Pancreas (tissue), 10 donors: Measurements from ENCODE around the gene SNX27. TPM values are rescaled to one million over a fixed set of nuclear protein-coding genes. Genes with fewer than 3 reads are reported as not detected.

Experiments used
- ATAC-seq, 4 donors: fragments of 200-7000 bp; cut with Tn5 transposase; one replicate each; pipeline versions ENCODE4 v1.8.0 to v1.9.1; 2020; ENCODE audit warnings: mild to moderate bottlenecking in 4 of 4, moderate library complexity in 4 of 4
- DNase-seq, 6 donors: peaks; one replicate each; pipeline ENCODE4 v3.0.0-alpha.2; 2020
- FAIRE-seq: peaks from 2 replicates; lab custom pipeline; 2012; peaks lifted over from hg19 to GRCh38; lab: Jason Lieb, UNC
- H3K27ac ChIP-seq, 4 donors: fragments of 200-600 bp; sonication (generic); 1 replicate in 3 of 4; 2 replicates in 1 of 4; pipeline versions ENCODE4 v1.5.0 to v1.8.0; 2020
- H3K27me3 ChIP-seq, 4 donors: fragments of 200-600 bp; one replicate each; pipeline ENCODE4 v1.8.0; 2021
- H3K36me3 ChIP-seq, 3 donors: fragments of 200-600 bp; sonication (generic) in 1 of 3; one replicate each; pipeline versions ENCODE4 v1.5.0 to v1.8.0; 2020 to 2021
- H3K4me1 ChIP-seq, 3 donors: fragments of 200-600 bp; one replicate each; pipeline ENCODE4 v1.8.0; 2021
- H3K4me3 ChIP-seq, 4 donors: fragments of 200-600 bp; sonication (generic) in 2 of 4; one replicate each; pipeline versions ENCODE4 v1.5.0 to v1.8.0; 2020 to 2021
- H3K9me3 ChIP-seq, 4 donors: fragments of 200-600 bp; one replicate each; pipeline ENCODE4 v1.8.0; 2021
- WGBS, 2 donors: extraction: QIAGEN DNeasy Blood & Tissue Kit; methylation state at CpG; one replicate each; pipeline ENCODE4 v1.1.7; 2013; 5-methylcytosine and 5-hydroxymethylcytosine counted together
- intact Hi-C, 3 donors: fragments of 100-400 bp; cut with DNase I; formaldehyde crosslinking; loops; one replicate each; pipeline versions ENCODE4 v1.11.1 to v1.14.2; 2022
- polyA plus RNA-seq, 2 donors: library from polyadenylated mRNA; stranded (reverse); fragments of 200-250 nt; gene quantifications; one replicate each; pipeline ENCODE4 v1.2.3, GENCODE V29; 2013
- total RNA-seq, 6 donors: library from RNA; stranded (reverse); fragmentation: NEBNext Ultra II Directional in 4 of 6; extraction: Animal tissue kit (Norgen Biotek cat#: 25700) in 4 of 6; gene quantifications; one replicate each; pipeline versions ENCODE4 v1.2.1 to v1.2.4, GENCODE V29; 2021 to 2023
- TF ChIP-seq, protein P1 (sequence below), 4 donors: fragments of 200-600 bp; sonication (generic) in 3 of 4; IDR thresholded peaks; one replicate each; pipeline versions ENCODE4 v1.5.0 to v1.8.0; 2021; ENCODE audit warnings: antibody characterized with exemption in 4 of 4
- donor health status: healthy with polysubstance abuse.
- donor health status: DM: no; HTN: no; CAD: no; lungs with moderate emphysema.
- donor health status: DM: no; HTN: no; CAD: no.
- donor health status: control.
- donor health status: control.
- donor health status: Bipolar disorder and iron deficiency.
- donor health status: DM: yes; HTN: yes; CAD: no.
- donor health status: DM: no; HTN: no; CAD: no.
- donor health status: DM: no; HTN: no; CAD: no.
- donor health status: DM: yes; HTN: yes; CAD: no.

The SNX27 gene
- total and polyA plus RNA-seq, 8 donors, result 5.9 to 23.4 (median 11.9) TPM

DNA sequence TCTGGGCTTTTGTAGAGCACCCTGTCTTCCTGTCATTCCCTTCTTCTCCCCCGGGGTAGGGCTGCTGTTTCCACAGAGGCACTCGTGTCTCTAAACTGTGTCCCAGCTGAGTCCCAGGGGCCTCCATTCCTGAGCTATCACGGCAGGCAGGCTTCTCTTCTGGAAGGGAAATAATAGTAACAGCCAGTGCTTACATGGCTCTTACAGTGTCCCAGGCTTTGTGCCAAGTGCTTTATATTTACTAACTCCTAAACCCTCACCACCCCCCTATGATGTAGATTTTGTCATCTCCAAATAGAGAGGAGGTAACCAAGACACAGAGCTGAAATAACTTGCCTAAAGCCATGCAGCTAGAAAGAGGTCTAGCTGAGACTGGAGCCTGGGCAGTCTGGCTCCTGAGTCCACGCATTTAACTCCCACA, 106.2 kb downstream of the SNX27 start:
- no peak for ATAC-seq
- Histone ChIP-seq H3K4me1 (peaks cover 0 to 18% (median 6%) of the 10 kb centered on the region in 3 donors), H3K27me3 (no peaks in the 10 kb centered on the region), H3K36me3 (no peaks in the 10 kb centered on the region), H3K4me3 (no peak overlapping the region), H3K27ac (no peak overlapping the region), H3K9me3 (no peaks in the 10 kb centered on the region)
- WGBS, 2 donors, result 49 to 56% methylated on average over 4 of the region's 4 CpGs
- TF ChIP-seq, protein P1, sequence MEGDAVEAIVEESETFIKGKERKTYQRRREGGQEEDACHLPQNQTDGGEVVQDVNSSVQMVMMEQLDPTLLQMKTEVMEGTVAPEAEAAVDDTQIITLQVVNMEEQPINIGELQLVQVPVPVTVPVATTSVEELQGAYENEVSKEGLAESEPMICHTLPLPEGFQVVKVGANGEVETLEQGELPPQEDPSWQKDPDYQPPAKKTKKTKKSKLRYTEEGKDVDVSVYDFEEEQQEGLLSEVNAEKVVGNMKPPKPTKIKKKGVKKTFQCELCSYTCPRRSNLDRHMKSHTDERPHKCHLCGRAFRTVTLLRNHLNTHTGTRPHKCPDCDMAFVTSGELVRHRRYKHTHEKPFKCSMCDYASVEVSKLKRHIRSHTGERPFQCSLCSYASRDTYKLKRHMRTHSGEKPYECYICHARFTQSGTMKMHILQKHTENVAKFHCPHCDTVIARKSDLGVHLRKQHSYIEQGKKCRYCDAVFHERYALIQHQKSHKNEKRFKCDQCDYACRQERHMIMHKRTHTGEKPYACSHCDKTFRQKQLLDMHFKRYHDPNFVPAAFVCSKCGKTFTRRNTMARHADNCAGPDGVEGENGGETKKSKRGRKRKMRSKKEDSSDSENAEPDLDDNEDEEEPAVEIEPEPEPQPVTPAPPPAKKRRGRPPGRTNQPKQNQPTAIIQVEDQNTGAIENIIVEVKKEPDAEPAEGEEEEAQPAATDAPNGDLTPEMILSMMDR (IDR thresholded peaks at IDR 0.05), result no peak
- no peak for FAIRE-seq
- no peak for DNase-seq
- intact Hi-C loops, result no loop called here

DNA sequence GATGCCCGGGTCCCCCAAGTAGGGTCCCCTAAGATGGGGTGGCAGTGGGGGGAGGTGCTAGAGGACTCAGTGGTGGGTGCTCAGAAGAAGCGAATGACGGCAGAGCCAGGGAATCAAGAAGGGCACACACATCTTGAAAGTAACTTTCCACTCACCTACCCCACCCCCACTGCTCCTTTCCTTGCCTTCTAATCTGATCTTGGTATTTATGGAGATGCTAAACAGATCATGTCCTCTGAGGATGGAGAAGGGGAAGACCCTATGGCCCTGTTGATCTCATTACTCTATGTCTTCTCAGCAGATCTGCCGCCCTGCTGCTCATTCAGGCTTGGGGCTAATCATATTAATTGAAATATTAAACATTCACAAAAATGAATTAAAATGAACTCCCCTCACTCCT, 106.8 kb downstream of the SNX27 start:
- DNase-seq (no peak), ATAC-seq (no peak), FAIRE-seq (no peak)
- intact Hi-C loops, result no loop called here
- 68 to 77% methylated on average over 4 of the region's 4 CpGs for WGBS, 2 donors
- Histone ChIP-seq H3K4me3 (no peak overlapping the region), H3K27ac (no peak overlapping the region), H3K27me3 (no peaks in the 10 kb centered on the region), H3K36me3 (no peaks in the 10 kb centered on the region), H3K4me1 (peaks cover 0 to 18% (median 6%) of the 10 kb centered on the region in 3 donors), H3K9me3 (no peaks in the 10 kb centered on the region)
- TF ChIP-seq, protein P1 (IDR thresholded peaks at IDR 0.05), result no peak

DNA sequence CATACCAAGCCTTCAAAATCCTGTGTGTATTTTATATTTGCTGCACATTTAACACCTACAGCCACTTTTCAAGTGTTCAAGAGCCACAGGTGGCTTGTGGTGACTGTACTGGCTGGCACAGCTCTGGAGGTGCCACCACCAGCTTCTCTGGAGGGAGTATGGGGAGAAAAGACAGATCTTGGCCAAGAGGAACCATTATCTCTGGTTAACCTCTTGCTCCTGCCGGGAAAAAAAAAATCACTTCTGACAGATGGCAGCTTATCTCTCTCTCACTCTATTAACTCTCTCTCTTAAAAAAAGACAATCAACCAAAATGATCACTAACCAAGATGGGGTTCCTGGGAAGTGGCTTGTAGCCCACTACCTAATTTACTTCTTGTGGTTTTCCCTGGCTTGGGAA, 108.3 kb downstream of the SNX27 start:
- intact Hi-C loops, result no loop called here
- Histone ChIP-seq H3K27ac (peak overlapping the region in 2 of 4 donors; percentile 36 to 66), H3K9me3 (no peaks in the 10 kb centered on the region), H3K36me3 (no peaks in the 10 kb centered on the region), H3K27me3 (no peaks in the 10 kb centered on the region), H3K4me3 (peak overlapping the region in 1 of 4 donors; percentile 47), H3K4me1 (peaks cover 0 to 18% (median 6%) of the 10 kb centered on the region in 3 donors)
- no peak for ATAC-seq
- TF ChIP-seq, protein P1 (IDR thresholded peaks at IDR 0.05), result no peak
- no peak for DNase-seq
- WGBS, 2 donors, result 0 to 5% methylated on average over 1 of the region's 1 CpG
- no peak for FAIRE-seq

DNA sequence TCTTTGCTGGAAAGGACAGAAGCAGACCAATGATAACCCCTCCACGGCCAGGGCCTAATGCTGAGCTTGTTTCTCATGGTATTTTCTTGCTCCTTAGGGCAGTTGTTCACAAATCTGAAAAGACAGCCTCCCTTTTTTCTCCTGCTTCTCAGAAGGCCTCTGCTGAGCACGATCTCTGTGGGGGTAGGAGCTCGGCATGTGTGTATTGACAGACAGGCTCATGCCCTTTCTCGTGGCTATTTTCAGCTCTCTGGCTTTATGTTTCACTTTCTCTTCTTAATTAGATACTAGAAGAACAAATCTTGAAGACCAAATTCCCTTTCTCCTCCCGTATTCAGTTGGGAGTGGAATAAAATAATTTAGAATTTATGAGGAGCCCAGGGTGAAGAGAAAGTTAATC, 108.7 kb downstream of the SNX27 start:
- H3K27ac ChIP-seq, result peak overlapping the region in 3 of 4 donors; percentile 1 to 66 (median 36)
- peak overlapping the region in 2 of 4 donors; percentile 32 to 47 for H3K4me3 ChIP-seq

More for the DNA sequence above, 108.7 kb downstream of the SNX27 start:
- FAIRE-seq (no peak), ATAC-seq (peak; percentile 43 to 71 (median 56)), DNase-seq (no peak)
- Histone ChIP-seq H3K4me1 (peaks cover 0 to 18% (median 6%) of the 10 kb centered on the region in 3 donors), H3K9me3 (no peaks in the 10 kb centered on the region), H3K36me3 (no peaks in the 10 kb centered on the region), H3K27me3 (no peaks in the 10 kb centered on the region)
- intact Hi-C loops, result no loop called here
- TF ChIP-seq, protein P1 (IDR thresholded peaks at IDR 0.05), result no peak
- WGBS, 2 donors, result 15 to 19% methylated on average over 5 of the region's 5 CpGs
